Subcutaneous adipose tissue (tissue), 4 donors: ENCODE measurements around the gene EVI2B. TPM values are rescaled to one million over a fixed set of nuclear protein-coding genes. Genes with fewer than 3 reads are reported as not detected.

Experiments used
- total RNA-seq, 4 donors: library from RNA; depleted of rRNA; stranded (reverse); fragments of >200 nt; gene quantifications; one replicate each; pipeline ENCODE4 v1.1.0, GENCODE V29; 2016
- TF ChIP-seq, protein P1 (sequence below): fragments of 450-650 bp; IDR thresholded peaks from one replicate; pipeline ENCODE4 v1.5.1; 2016; ENCODE audit warnings: low read depth, mild to moderate bottlenecking, control low read depth, antibody characterized with exemption, moderate library complexity

Gene EVI2B
- total RNA-seq, 4 donors from 2014 or later = 11.7 to 115 (median 37.3) TPM

DNA sequence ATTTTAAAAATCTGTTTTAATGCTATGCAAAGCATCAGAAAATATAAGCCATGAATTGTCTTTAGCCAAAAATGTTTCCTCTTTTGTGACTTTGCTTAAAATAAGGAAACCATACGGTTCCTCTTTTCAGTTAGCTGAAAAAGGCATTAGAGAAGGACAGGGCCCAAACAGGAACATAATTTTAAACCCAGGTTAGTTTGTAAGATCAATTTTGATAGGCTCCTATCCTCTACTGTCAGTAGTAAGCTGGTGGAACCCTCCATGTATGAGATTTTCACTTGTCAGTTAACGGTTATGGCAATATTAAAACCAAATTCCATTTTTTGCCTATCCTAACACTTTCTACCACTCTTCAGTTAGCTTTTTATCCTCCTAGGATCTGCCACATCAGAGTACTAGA, 4.3 kb downstream of the EVI2B start:
- TF ChIP-seq, protein P1, sequence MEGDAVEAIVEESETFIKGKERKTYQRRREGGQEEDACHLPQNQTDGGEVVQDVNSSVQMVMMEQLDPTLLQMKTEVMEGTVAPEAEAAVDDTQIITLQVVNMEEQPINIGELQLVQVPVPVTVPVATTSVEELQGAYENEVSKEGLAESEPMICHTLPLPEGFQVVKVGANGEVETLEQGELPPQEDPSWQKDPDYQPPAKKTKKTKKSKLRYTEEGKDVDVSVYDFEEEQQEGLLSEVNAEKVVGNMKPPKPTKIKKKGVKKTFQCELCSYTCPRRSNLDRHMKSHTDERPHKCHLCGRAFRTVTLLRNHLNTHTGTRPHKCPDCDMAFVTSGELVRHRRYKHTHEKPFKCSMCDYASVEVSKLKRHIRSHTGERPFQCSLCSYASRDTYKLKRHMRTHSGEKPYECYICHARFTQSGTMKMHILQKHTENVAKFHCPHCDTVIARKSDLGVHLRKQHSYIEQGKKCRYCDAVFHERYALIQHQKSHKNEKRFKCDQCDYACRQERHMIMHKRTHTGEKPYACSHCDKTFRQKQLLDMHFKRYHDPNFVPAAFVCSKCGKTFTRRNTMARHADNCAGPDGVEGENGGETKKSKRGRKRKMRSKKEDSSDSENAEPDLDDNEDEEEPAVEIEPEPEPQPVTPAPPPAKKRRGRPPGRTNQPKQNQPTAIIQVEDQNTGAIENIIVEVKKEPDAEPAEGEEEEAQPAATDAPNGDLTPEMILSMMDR = no peak

DNA sequence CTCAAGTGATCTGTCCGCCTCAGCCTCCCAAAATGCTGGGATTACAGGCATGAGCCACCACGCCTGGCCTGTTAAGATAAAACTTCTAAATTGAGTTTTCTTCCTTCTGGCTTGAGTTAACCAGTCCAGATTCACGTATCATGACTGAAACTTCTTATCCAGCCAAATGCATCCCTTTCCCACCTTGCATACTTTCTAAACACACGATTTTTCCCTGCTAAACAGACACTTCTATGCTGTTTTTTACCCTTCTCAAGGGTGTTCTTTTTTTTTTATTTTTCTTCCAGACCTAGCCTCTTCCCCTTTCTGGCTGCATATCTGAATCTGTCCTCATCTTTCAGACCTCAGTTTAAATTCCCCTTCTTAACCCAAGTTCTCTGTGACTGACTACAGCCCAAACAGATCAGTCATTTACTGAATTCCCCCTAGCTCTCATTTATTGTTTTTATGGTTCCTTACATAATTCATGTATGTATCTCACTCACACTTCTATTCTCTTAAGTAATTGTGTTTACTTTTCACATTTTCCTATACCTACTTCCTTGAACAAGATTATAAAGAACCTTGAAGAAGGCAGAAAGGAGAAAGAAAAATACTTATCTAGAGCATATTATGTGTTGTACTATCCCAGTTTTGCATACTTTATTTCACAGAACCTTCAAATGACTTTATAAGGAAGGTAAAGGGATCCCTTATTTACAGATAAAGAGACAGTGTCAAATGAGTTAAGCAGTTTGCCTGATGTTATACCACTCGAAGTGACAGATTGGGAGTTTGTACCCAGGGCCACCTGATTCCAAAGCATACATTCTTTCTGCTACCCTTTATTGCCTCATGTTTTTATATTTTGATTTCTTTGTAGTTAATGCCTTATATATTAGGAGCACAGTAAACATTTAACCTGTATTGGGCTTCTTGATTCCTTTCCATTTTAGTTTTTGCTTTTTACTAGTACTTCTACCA, 5.2 kb downstream of the EVI2B start:
- TF ChIP-seq, protein P1 = no peak

- TF ChIP-seq, protein P1 = no peak
These were observed 6.2 kb downstream of the EVI2B start for GRCh38 chr17:31307640-31308039.

GRCh38 chr17:31299624-31300023, 14.2 kb downstream of the EVI2B start:
- TF ChIP-seq, protein P1 = no peak

DNA sequence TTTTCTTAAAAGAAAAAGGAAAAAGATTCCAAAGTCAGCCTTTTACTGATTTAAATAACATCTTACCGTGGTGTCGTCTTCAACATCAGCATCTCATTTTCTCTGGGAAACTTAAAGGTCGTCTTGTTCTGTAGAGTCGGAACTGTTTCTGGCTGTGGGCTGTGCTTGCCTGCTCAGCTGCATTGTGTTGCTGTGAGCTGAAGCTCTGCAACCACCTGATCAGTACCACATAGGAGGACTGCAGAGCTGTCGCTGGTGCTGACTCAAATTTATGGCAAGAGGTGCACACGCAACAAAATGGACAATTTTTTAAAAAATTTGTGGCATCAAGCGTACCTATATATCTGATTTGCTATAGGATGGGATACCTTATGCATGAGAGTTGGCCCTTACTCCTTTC, 16.8 kb downstream of the EVI2B start, which contains the start of gene OMG:
Gene OMG, minus strand, starts transcription at position 150 of the 400 bp plus-strand sequence. CDS start 908 bp downstream, outside the sequence.
- TF ChIP-seq, protein P1 = no peak

DNA sequence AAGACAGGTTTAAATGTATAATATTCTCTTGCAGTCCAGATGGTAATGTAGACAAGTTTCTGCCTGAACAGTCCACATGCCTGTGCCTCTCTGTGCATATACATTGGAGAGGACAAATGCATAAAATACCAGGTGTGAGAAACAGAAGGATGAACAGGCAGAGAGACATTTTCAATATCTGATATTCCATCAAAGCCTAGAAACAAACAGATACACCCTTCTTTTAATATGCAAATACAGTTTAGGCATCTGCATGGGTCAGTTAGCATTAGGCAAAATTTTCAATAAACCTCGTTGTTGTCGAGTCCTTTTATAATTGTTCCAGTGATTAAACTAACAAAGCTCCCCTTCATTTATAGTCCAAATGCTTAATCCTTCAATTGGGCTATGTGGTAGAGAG, 17.7 kb downstream of the EVI2B start:
- TF ChIP-seq, protein P1 = no peak

GRCh38 chr17:31295489-31295871, 18.4 kb downstream of the EVI2B start:
- TF ChIP-seq, protein P1 = no peak
